OCI-LY1 (cell line): ENCODE data around the gene ZNF598.

Experiments
- H2AFZ ChIP-seq: fragments of 200-600 bp; sonication (generic), shearing (Covaris generic); 2 replicates; pipeline ENCODE4 v1.6.0; 2014; ENCODE audit warnings: antibody characterized with exemption, mild to moderate bottlenecking, low read length
- H3F3A ChIP-seq: fragments of 200-600 bp; sonication (generic), shearing (Covaris generic); 2 replicates; pipeline ENCODE4 v1.6.0; 2014; ENCODE audit warnings: mild to moderate bottlenecking, antibody characterized with exemption, low read length, moderate library complexity; ENCODE audit not compliant: insufficient read depth
- H3K27ac ChIP-seq: fragments of 200-600 bp; sonication (generic); 2 replicates; pipeline ENCODE4 v1.5.1; 2014; ENCODE audit warnings: low read length, mixed run types, mild to moderate bottlenecking, low read depth; ENCODE audit not compliant: poor library complexity, severe bottlenecking
- H3K27me3 ChIP-seq: fragments of 200-600 bp; sonication (generic); 2 replicates; pipeline ENCODE4 v1.6.0; 2014; ENCODE audit warnings: antibody characterized with exemption, mild to moderate bottlenecking, low read length, moderate library complexity; ENCODE audit not compliant: insufficient read depth
- H3K36me3 ChIP-seq: fragments of 200-600 bp; sonication (generic); 2 replicates; pipeline ENCODE4 v1.6.1; 2014; ENCODE audit warnings: mild to moderate bottlenecking, antibody characterized with exemption, low read length, moderate library complexity, mixed read lengths; ENCODE audit not compliant: insufficient read depth
- H3K4me1 ChIP-seq: fragments of 200-600 bp; sonication (generic); 2 replicates; pipeline ENCODE4 v1.5.1; 2014; ENCODE audit warnings: mild to moderate bottlenecking, low read length, moderate library complexity; ENCODE audit not compliant: insufficient read depth, severe bottlenecking
- H3K4me2 ChIP-seq: fragments of 200-600 bp; sonication (generic), shearing (Covaris generic); 2 replicates; pipeline ENCODE4 v1.6.1; 2014; ENCODE audit warnings: low read length
- H3K4me3 ChIP-seq: fragments of 200-600 bp; sonication (generic); 2 replicates; pipeline ENCODE4 v1.5.1; 2014; ENCODE audit warnings: low read length, low read depth, mild to moderate bottlenecking, mixed read lengths; ENCODE audit not compliant: poor library complexity, severe bottlenecking
- H3K79me2 ChIP-seq: fragments of 200-600 bp; shearing (Covaris generic); 2 replicates; pipeline ENCODE4 v1.6.1; 2016; ENCODE audit warnings: mixed run types, low read length, mixed read lengths; ENCODE audit not compliant: insufficient read depth
- H3K9ac ChIP-seq: fragments of 200-600 bp; sonication (generic), shearing (Covaris generic); 2 replicates; pipeline ENCODE4 v1.6.1; 2014; ENCODE audit warnings: mild to moderate bottlenecking, low read length, mixed read lengths
- H3K9me2 ChIP-seq: fragments of 200-600 bp; sonication (generic), shearing (Covaris generic); 2 replicates; pipeline ENCODE4 v1.6.1; 2014; ENCODE audit warnings: low read depth, mild to moderate bottlenecking, low read length, mixed read lengths
- H3K9me3 ChIP-seq: fragments of 200-600 bp; shearing (Covaris generic); 2 replicates; pipeline ENCODE4 v1.6.1; 2014; ENCODE audit warnings: low read length, mixed read lengths
- H4K20me1 ChIP-seq: fragments of 200-600 bp; sonication (generic), shearing (Covaris generic); 2 replicates; pipeline ENCODE4 v1.6.0; 2016; ENCODE audit warnings: mild to moderate bottlenecking, low read length; ENCODE audit not compliant: insufficient read depth
- EZH2 ChIP-seq: fragments of 200-600 bp; sonication (generic), shearing (Covaris generic); IDR thresholded peaks from 2 replicates; pipeline ENCODE4 v1.8.0; 2017; ENCODE audit warnings: borderline replicate concordance, mixed run types, mild to moderate bottlenecking, antibody characterized with exemption, low read length, moderate library complexity, mixed read lengths
- TF ChIP-seq, protein P1 (sequence below): fragments of 200-600 bp; sonication (generic), shearing (Covaris generic); IDR thresholded peaks from 2 replicates; pipeline ENCODE4 v1.5.1; 2017; ENCODE audit warnings: mild to moderate bottlenecking, antibody characterized with exemption, low read length, moderate library complexity, mixed read lengths

ZNF598 gene

DNA sequence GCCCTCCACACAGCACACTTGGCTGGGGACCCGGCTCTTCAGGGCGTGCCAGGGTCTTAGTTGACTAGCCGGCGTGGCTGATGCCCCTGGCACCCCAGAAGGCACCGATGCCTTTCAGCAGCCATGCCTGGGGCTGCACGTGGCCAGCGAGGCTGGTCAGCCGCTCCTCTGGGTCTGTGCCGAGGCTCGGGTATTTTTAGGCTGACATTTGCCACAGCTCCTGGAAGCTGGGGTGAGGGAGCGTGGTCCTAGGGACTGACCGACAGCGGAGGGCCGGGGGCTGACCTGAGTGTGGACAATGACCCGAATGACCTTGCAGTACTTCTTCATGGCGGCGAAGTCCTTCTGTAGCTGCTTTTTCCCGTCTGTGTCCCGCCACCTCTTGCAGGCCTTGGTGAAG lies 59.1 kb downstream of the ZNF598 start:
- H3K9me2 ChIP-seq = no peaks in the 10 kb centered on the region
- H3K9ac ChIP-seq = no peak overlapping the region
- H3K4me1 ChIP-seq = no peaks in the 10 kb centered on the region

DNA sequence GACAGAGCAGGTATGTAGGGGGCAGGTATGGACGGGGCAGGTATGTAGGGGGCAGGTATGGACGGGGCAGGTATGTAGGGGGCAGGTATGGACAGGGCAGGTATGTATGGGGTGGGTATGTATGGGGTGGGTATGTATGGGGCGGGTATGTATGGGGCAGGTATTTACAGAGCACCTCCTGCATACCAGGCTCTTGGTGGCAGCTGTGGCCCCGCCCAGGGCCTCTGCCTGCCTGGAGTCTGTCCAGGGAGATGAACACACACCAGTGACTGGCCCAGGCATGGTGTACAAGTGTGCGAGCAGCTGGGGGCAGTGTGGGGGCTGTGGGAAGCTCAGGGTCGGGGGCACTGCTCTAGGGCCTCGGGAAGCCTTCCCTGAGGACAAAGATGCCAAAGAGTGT lies 59.6 kb downstream of the ZNF598 start:
- peaks cover 19% of the 10 kb centered on the region for H3K27me3 ChIP-seq
- H3F3A ChIP-seq = no peaks in the 10 kb centered on the region
- TF ChIP-seq, protein P1, sequence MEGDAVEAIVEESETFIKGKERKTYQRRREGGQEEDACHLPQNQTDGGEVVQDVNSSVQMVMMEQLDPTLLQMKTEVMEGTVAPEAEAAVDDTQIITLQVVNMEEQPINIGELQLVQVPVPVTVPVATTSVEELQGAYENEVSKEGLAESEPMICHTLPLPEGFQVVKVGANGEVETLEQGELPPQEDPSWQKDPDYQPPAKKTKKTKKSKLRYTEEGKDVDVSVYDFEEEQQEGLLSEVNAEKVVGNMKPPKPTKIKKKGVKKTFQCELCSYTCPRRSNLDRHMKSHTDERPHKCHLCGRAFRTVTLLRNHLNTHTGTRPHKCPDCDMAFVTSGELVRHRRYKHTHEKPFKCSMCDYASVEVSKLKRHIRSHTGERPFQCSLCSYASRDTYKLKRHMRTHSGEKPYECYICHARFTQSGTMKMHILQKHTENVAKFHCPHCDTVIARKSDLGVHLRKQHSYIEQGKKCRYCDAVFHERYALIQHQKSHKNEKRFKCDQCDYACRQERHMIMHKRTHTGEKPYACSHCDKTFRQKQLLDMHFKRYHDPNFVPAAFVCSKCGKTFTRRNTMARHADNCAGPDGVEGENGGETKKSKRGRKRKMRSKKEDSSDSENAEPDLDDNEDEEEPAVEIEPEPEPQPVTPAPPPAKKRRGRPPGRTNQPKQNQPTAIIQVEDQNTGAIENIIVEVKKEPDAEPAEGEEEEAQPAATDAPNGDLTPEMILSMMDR = no peak
- TF ChIP-seq EZH2 = no peak
- no peaks in the 10 kb centered on the region for H4K20me1 ChIP-seq
- H3K79me2 ChIP-seq = no peaks in the 10 kb centered on the region
- no peaks in the 10 kb centered on the region for H3K9me3 ChIP-seq
- H3K9ac ChIP-seq = no peak overlapping the region
- H2AFZ ChIP-seq = no peak overlapping the region
- no peaks in the 10 kb centered on the region for H3K4me1 ChIP-seq
- H3K36me3 ChIP-seq = no peaks in the 10 kb centered on the region
- no peak overlapping the region for H3K4me2 ChIP-seq
- no peak overlapping the region for H3K4me3 ChIP-seq
- H3K27ac ChIP-seq = no peak overlapping the region
- no peaks in the 10 kb centered on the region for H3K9me2 ChIP-seq

More for the DNA sequence above, 59.1 kb downstream of the ZNF598 start:
- H2AFZ ChIP-seq = no peak overlapping the region
- no peak overlapping the region for H3K4me2 ChIP-seq
- no peaks in the 10 kb centered on the region for H3K36me3 ChIP-seq
- H3K4me3 ChIP-seq = no peak overlapping the region
- H3K27me3 ChIP-seq = peaks cover 19% of the 10 kb centered on the region
- TF ChIP-seq, protein P1 = no peak
- no peak for TF ChIP-seq EZH2
- no peaks in the 10 kb centered on the region for H3F3A ChIP-seq
- no peaks in the 10 kb centered on the region for H3K79me2 ChIP-seq
- no peak overlapping the region for H3K27ac ChIP-seq
- no peaks in the 10 kb centered on the region for H3K9me3 ChIP-seq
- H4K20me1 ChIP-seq = no peaks in the 10 kb centered on the region

DNA sequence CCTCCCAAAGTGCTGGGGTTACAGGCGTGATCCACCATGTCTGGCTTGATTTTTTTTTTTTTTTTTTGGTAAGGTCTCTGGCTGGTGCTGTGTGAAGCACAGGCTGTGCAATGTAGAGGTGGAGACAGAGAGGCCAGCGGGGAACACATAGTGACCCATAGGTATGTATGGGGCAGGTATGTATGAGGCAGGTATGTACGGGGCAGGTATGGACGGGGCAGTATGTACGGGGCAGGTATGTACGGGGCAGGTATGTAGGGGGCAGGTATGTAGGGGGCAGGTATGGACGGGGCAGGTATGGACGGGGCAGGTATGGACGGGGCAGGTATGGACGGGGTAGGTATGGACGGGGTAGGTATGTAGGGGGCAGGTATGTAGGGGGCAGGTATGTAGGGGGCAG lies 60.1 kb downstream of the ZNF598 start:
- Histone ChIP-seq H3K4me3 (no peak overlapping the region), H3F3A (no peaks in the 10 kb centered on the region), H3K79me2 (no peaks in the 10 kb centered on the region), H3K36me3 (no peaks in the 10 kb centered on the region), H3K27ac (no peak overlapping the region), H4K20me1 (no peaks in the 10 kb centered on the region), H2AFZ (no peak overlapping the region), H3K27me3 (peaks cover 19% of the 10 kb centered on the region), H3K4me1 (no peaks in the 10 kb centered on the region), H3K9ac (no peak overlapping the region), H3K9me2 (no peaks in the 10 kb centered on the region), H3K9me3 (no peaks in the 10 kb centered on the region), H3K4me2 (no peak overlapping the region)
- TF ChIP-seq EZH2 = no peak
- TF ChIP-seq, protein P1 = no peak
